ENCODE measurements around the gene PRSS57.

The PRSS57 gene

GRCh38 chr19:694481-695351 is 536 bp downstream of the PRSS57 start:
- H3K4me1 ChIP-seq: peaks cover 38 to 80% (median 72%) of the 10 kb centered on the region in 10 experiments
- H3K4me2 ChIP-seq: peak overlapping the region; percentile 78 to 98 (median 90)
- H3K4me3 ChIP-seq: peak overlapping the region; percentile 30 to 63 (median 52)
- H3K27ac ChIP-seq: peak overlapping the region in 9 of 11 experiments; percentile 42 to 77 (median 75); a peak in 19 of 22 replicates
- no peaks in the 10 kb centered on the region for H3K9me3 ChIP-seq (replicated peaks in 1 of 11)
- TF ChIP-seq Cebpa-rat (IDR thresholded peaks at IDR 0.05): no peak
- peaks cover 0 to 18% (median 5%) of the 10 kb centered on the region in 11 experiments; a peak in 13 of 22 replicates for H3K27me3 ChIP-seq
- no peaks in the 10 kb centered on the region for H3K36me3 ChIP-seq
- H3K9ac ChIP-seq: peak overlapping the region; percentile 54 to 77 (median 72)
- no peaks in the 10 kb centered on the region for H4K20me1 ChIP-seq

GRCh38 chr19:690203-690602 is 5.0 kb downstream of the PRSS57 start:
- TF ChIP-seq Cebpa-rat (IDR thresholded peaks at IDR 0.05): no peak
- no peak overlapping the region for H3K9ac ChIP-seq
- no peak overlapping the region for H3K27ac ChIP-seq
- no peaks in the 10 kb centered on the region for H3K36me3 ChIP-seq
- H4K20me1 ChIP-seq: no peaks in the 10 kb centered on the region
- H3K4me1 ChIP-seq: peaks cover 17 to 42% (median 33%) of the 10 kb centered on the region in 10 experiments
- peaks cover 0 to 9% (median 5%) of the 10 kb centered on the region in 11 experiments; a peak in 5 of 22 replicates for H3K9me3 ChIP-seq (replicated peaks in 1 of 11)
- H3K4me2 ChIP-seq: no peak overlapping the region
- H3K4me3 ChIP-seq: no peak overlapping the region
- H3K27me3 ChIP-seq: peaks cover 0 to 19% (median 12%) of the 10 kb centered on the region in 11 experiments; a peak in 15 of 22 replicates

DNA sequence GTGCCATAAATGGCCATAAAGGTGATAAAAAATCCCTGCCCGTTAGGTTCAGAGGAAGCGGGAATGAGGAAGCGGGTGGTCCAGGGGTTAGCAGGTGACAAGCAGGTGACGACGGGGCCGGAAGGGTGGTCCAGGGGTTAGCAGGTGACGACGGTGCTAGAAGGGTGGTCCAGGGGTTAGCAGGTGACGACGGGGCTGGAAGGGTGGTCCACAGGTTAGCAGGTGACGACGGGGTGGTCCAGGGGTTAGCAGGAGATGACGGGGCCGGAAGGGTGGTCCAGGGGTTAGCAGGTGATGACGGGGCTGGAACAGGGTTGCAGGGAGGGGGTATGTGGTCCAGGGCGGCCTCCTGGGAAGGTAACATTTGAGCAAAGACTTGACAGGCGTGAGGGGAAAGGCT is 6.3 kb downstream of the PRSS57 start:
- Histone ChIP-seq H3K4me1 (peaks cover 10 to 34% (median 25%) of the 10 kb centered on the region in 10 experiments; a peak in 18 of 20 replicates), H3K9ac (no peak overlapping the region), H3K4me2 (no peak overlapping the region), H4K20me1 (no peaks in the 10 kb centered on the region), H3K27me3 (peaks cover 0 to 15% (median 9%) of the 10 kb centered on the region in 11 experiments; a peak in 10 of 22 replicates), H3K9me3 (replicated peaks in 1 of 11) (peaks cover 0 to 9% (median 5%) of the 10 kb centered on the region in 11 experiments; a peak in 5 of 22 replicates), H3K4me3 (no peak overlapping the region), H3K27ac (no peak overlapping the region), H3K36me3 (no peaks in the 10 kb centered on the region)
- TF ChIP-seq Cebpa-rat (IDR thresholded peaks at IDR 0.05): no peak

GRCh38 chr19:688214-688613 is 7.0 kb downstream of the PRSS57 start:
- no peak overlapping the region for H3K4me3 ChIP-seq
- peaks cover 0 to 15% (median 9%) of the 10 kb centered on the region in 11 experiments; a peak in 10 of 22 replicates for H3K27me3 ChIP-seq
- H3K9ac ChIP-seq: no peak overlapping the region
- no peak for TF ChIP-seq Cebpa-rat (IDR thresholded peaks at IDR 0.05)
- no peaks in the 10 kb centered on the region for H4K20me1 ChIP-seq
- no peak overlapping the region for H3K27ac ChIP-seq
- peaks cover 0 to 9% (median 5%) of the 10 kb centered on the region in 11 experiments; a peak in 5 of 22 replicates for H3K9me3 ChIP-seq (replicated peaks in 1 of 11)
- H3K4me2 ChIP-seq: no peak overlapping the region
- H3K4me1 ChIP-seq: peaks cover 5 to 27% (median 18%) of the 10 kb centered on the region in 10 experiments; a peak in 18 of 20 replicates
- no peaks in the 10 kb centered on the region for H3K36me3 ChIP-seq

- Histone ChIP-seq H3K4me3 (no peak overlapping the region), H3K27ac (no peak overlapping the region), H3K27me3 (peaks cover 0 to 15% (median 9%) of the 10 kb centered on the region in 11 experiments; a peak in 10 of 22 replicates), H4K20me1 (no peaks in the 10 kb centered on the region), H3K9me3 (replicated peaks in 1 of 11) (peaks cover 0 to 9% (median 5%) of the 10 kb centered on the region in 11 experiments; a peak in 5 of 22 replicates), H3K9ac (no peak overlapping the region), H3K4me1 (peaks cover 0 to 22% (median 13%) of the 10 kb centered on the region in 10 experiments; a peak in 14 of 20 replicates), H3K36me3 (no peaks in the 10 kb centered on the region), H3K4me2 (no peak overlapping the region)
- no peak for TF ChIP-seq Cebpa-rat (IDR thresholded peaks at IDR 0.05)
Observed at GRCh38 chr19:687569-688166, 7.6 kb downstream of the PRSS57 start.

DNA sequence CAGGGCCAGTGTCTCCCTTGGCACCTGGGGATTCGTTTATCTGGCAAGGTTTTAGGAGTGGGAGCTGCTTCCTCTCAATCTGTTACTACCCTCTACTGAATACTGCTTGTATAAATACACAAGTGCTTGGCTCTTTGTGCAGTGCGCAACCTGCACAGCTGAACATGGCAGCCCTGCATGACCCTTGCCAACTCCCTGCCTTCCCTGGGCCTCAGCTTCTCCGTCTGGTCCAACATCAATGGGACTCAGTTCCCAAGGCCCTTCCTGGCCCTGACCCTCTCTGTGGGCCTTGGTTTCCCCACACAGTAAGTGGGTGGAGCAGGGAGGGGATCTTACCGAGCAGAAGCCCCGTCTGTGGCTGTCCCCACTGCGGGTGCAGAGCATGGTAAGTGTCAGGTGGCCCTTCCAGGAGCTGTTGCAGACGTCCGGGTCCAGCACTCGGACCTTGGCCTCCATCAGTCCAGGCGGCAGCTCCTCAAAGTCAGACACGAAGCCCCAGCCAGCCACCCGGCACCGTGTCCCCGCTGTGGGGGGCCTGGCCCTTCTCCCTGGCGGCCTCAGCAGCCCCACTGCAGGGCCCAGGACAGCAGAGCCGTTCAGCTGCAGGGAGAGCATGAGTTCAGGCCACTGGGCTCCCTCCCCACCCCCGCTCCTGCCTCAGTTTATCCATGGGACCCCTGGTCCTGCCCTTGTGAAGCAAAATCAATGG is 8.5 kb downstream of the PRSS57 start:
- Histone ChIP-seq H3K4me1 (peaks cover 0 to 18% (median 12%) of the 10 kb centered on the region in 10 experiments; a peak in 18 of 20 replicates), H3K4me3 (no peak overlapping the region), H3K36me3 (no peaks in the 10 kb centered on the region), H4K20me1 (no peaks in the 10 kb centered on the region), H3K4me2 (no peak overlapping the region), H3K27ac (no peak overlapping the region), H3K27me3 (peaks cover 0 to 15% (median 9%) of the 10 kb centered on the region in 11 experiments; a peak in 10 of 22 replicates), H3K9me3 (replicated peaks in 1 of 11) (peaks cover 0 to 9% (median 5%) of the 10 kb centered on the region in 11 experiments; a peak in 5 of 22 replicates), H3K9ac (no peak overlapping the region)
- no peak for TF ChIP-seq Cebpa-rat (IDR thresholded peaks at IDR 0.05)

DNA sequence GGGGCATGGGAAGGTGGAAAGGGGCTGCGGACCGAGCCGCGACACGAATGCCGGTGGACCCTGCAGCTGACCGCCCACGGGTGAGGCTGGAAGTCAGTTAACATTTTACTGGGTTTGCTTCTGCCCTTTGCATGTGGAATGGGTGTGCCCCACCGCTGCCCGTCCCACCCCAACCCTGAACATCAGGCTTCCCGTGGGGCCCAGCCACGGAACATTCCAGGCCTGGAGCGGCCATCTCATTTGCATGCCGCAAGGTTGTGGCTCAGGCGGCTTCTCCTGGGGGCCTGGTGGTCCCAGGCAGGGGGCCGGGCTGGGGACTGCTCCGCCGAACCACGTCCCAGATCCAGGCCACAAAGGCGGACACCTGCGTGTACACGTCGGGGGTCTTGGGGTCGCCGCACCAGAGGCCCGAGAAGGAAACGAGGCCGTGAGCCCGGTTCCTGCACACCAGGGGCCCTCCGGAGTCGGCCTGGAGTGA is 9.8 kb downstream of the PRSS57 start:
- peak overlapping the region in 2 of 11 experiments; percentile 29 to 41; a peak in 1 of 22 replicates for H3K9ac ChIP-seq
- peak overlapping the region; percentile 14 to 59 (median 42); a peak in 19 of 22 replicates for H3K4me2 ChIP-seq
- H3K4me1 ChIP-seq: peaks cover 6 to 18% (median 17%) of the 10 kb centered on the region in 10 experiments
- no peak overlapping the region for H3K4me3 ChIP-seq
- TF ChIP-seq Cebpa-rat (IDR thresholded peaks at IDR 0.05): no peak
- peak overlapping the region in 1 of 11 experiments; percentile 9; a peak in 1 of 22 replicates for H3K27ac ChIP-seq
- H3K27me3 ChIP-seq: peaks cover 0 to 15% (median 9%) of the 10 kb centered on the region in 11 experiments; a peak in 10 of 22 replicates
- no peaks in the 10 kb centered on the region for H4K20me1 ChIP-seq
- no peaks in the 10 kb centered on the region for H3K36me3 ChIP-seq
- H3K9me3 ChIP-seq (replicated peaks in 1 of 11): peaks cover 0 to 9% (median 5%) of the 10 kb centered on the region in 11 experiments; a peak in 5 of 22 replicates

- H3K27me3 ChIP-seq: peaks cover 16 to 32% (median 26%) of the 10 kb centered on the region in 11 experiments
- peak overlapping the region in 2 of 11 experiments; percentile 14 to 44; a peak in 2 of 22 replicates for H3K27ac ChIP-seq
- H3K9ac ChIP-seq: no peak overlapping the region
- peaks cover 13 to 33% (median 31%) of the 10 kb centered on the region in 10 experiments for H3K4me1 ChIP-seq
- no peak overlapping the region for H3K4me3 ChIP-seq
- peaks cover 9 to 19% (median 17%) of the 10 kb centered on the region in 11 experiments; a peak in 18 of 22 replicates for H4K20me1 ChIP-seq
- no peaks in the 10 kb centered on the region for H3K9me3 ChIP-seq (replicated peaks in 1 of 11)
- H3K4me2 ChIP-seq: no peak overlapping the region
- TF ChIP-seq Cebpa-rat (IDR thresholded peaks at IDR 0.05): no peak
- no peaks in the 10 kb centered on the region for H3K36me3 ChIP-seq
Observed at GRCh38 chr19:682678-683320, 12.5 kb downstream of the PRSS57 start.
